KMS-11 (cell line): ENCODE measurements around the gene VAC14.

Experiments used
- H2AFZ ChIP-seq: fragments of 200-600 bp; sonication (generic); 2 replicates; pipeline ENCODE4 v1.6.1; 2016; ENCODE audit warnings: antibody characterized with exemption, mixed run types, low read depth
- H3K27ac ChIP-seq: fragments of 200-600 bp; sonication (generic); 2 replicates; pipeline ENCODE4 v1.6.1; 2016; ENCODE audit warnings: mild to moderate bottlenecking, mixed run types
- H3K27me3 ChIP-seq: fragments of 200-600 bp; sonication (generic); 2 replicates; pipeline ENCODE4 v1.6.1; 2017; ENCODE audit warnings: mild to moderate bottlenecking, low read depth, mixed run types, moderate library complexity; ENCODE audit not compliant: insufficient read depth
- H3K36me3 ChIP-seq: fragments of 200-600 bp; sonication (generic); 2 replicates; pipeline ENCODE4 v1.6.1; 2017; ENCODE audit warnings: mild to moderate bottlenecking, mixed run types; ENCODE audit not compliant: insufficient read depth
- H3K4me1 ChIP-seq: fragments of 200-600 bp; sonication (generic); 2 replicates; pipeline ENCODE4 v1.6.1; 2016; ENCODE audit warnings: mild to moderate bottlenecking, low read depth, mixed run types; ENCODE audit not compliant: poor library complexity, severe bottlenecking
- H3K4me2 ChIP-seq: fragments of 200-600 bp; sonication (generic); 2 replicates; pipeline ENCODE4 v1.7.0; 2016; ENCODE audit warnings: mild to moderate bottlenecking, mixed run types
- H3K4me3 ChIP-seq: fragments of 200-600 bp; sonication (generic); IDR thresholded peaks from 2 replicates; pipeline ENCODE4 v1.6.1; 2017; ENCODE audit warnings: low read depth, low read length, mixed read lengths; ENCODE audit not compliant: insufficient read depth
- H3K79me2 ChIP-seq: fragments of 200-600 bp; sonication (generic); 2 replicates; pipeline ENCODE4 v1.6.1; 2016; ENCODE audit warnings: low read depth, mixed run types; ENCODE audit not compliant: insufficient read depth
- H3K9ac ChIP-seq: fragments of 200-600 bp; sonication (generic); 2 replicates; pipeline ENCODE4 v1.6.1; 2016; ENCODE audit warnings: mild to moderate bottlenecking, mixed run types
- H4K20me1 ChIP-seq: fragments of 200-600 bp; sonication (generic); 2 replicates; pipeline ENCODE4 v1.6.1; 2016; ENCODE audit warnings: mild to moderate bottlenecking, mixed run types; ENCODE audit not compliant: insufficient read depth
- TF ChIP-seq, protein P1 (sequence below): fragments of 200-600 bp; sonication (generic); conservative IDR thresholded peaks from 2 replicates; pipeline ENCODE4 v1.6.1; 2017; ENCODE audit warnings: low read depth, mild to moderate bottlenecking, antibody characterized with exemption, low read length, moderate library complexity, mixed read lengths

Gene VAC14

DNA sequence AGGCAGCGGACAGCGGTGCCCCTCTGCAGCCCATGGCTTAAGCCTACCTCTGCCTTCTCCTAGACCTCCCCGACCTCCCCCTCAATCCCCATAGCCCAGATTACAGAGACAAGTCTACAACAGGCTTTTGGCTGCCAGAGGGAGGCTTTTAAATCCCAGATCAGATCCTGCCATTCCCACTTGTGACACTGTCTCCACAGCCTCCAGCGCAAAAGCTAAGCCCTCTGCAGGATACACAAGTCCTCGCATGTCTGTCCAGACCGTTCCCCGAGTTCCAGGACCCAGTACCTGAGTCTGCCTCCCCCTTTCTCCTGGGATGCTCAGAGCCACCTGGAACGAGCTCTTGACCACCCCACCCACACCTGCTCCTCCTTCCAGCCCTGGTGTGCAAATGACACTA lies 31.2 kb downstream of the VAC14 start:
- no peaks in the 10 kb centered on the region for H3K27me3 ChIP-seq
- no peak overlapping the region for H3K27ac ChIP-seq
- H3K4me2 ChIP-seq: no peak overlapping the region
- no peaks in the 10 kb centered on the region for H3K79me2 ChIP-seq
- no peaks in the 10 kb centered on the region for H3K36me3 ChIP-seq
- no peak overlapping the region for H2AFZ ChIP-seq
- H4K20me1 ChIP-seq: no peaks in the 10 kb centered on the region
- no peak overlapping the region for H3K9ac ChIP-seq
- H3K4me1 ChIP-seq: no peaks in the 10 kb centered on the region
- TF ChIP-seq, protein P1, sequence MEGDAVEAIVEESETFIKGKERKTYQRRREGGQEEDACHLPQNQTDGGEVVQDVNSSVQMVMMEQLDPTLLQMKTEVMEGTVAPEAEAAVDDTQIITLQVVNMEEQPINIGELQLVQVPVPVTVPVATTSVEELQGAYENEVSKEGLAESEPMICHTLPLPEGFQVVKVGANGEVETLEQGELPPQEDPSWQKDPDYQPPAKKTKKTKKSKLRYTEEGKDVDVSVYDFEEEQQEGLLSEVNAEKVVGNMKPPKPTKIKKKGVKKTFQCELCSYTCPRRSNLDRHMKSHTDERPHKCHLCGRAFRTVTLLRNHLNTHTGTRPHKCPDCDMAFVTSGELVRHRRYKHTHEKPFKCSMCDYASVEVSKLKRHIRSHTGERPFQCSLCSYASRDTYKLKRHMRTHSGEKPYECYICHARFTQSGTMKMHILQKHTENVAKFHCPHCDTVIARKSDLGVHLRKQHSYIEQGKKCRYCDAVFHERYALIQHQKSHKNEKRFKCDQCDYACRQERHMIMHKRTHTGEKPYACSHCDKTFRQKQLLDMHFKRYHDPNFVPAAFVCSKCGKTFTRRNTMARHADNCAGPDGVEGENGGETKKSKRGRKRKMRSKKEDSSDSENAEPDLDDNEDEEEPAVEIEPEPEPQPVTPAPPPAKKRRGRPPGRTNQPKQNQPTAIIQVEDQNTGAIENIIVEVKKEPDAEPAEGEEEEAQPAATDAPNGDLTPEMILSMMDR: no peak
- no peak overlapping the region for H3K4me3 ChIP-seq

DNA sequence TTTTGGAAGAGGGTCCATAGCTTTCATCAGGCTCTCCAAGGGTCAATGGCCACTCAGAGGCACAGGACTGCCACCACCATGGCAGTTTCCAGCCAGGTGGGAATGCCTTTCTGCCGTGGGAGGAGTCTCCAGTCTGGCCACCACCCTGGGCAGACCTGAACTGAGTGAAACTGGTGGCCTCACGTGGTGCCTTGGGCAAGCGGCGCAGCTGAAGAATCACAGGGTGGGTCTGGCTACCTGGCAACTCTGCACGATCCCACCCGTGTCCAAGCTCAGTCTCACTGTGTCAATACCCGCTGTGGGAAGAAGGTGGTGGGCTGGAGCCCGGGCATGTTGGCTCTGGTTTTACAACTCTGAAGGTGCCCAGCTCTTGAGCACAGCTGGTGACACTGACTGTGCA lies 31.8 kb downstream of the VAC14 start:
- no peak overlapping the region for H2AFZ ChIP-seq
- H3K4me2 ChIP-seq: no peak overlapping the region
- no peak overlapping the region for H3K4me3 ChIP-seq
- no peak overlapping the region for H3K27ac ChIP-seq
- no peaks in the 10 kb centered on the region for H3K79me2 ChIP-seq
- TF ChIP-seq, protein P1: no peak
- H4K20me1 ChIP-seq: no peaks in the 10 kb centered on the region
- H3K27me3 ChIP-seq: no peaks in the 10 kb centered on the region
- no peaks in the 10 kb centered on the region for H3K36me3 ChIP-seq
- H3K9ac ChIP-seq: no peak overlapping the region
- no peaks in the 10 kb centered on the region for H3K4me1 ChIP-seq

DNA sequence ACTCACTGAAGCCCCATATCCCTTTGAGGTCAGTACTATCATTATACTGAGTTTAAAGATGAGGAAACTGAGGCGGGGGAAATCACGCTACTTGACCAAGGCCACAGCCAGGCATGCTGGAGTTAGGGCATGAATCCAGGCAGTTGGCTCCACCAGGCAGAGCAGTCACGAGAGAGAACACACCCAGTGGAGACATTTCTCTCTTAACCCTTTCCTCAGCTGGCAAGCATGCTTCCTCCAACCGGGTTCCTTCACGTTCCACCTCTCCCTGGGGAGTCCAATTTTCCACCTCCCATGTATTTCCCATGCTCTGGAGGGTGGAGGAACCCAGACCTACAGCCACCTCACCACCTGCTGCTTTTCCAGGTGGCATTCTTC lies 32.8 kb downstream of the VAC14 start:
- TF ChIP-seq, protein P1: no peak
- H3K79me2 ChIP-seq: no peaks in the 10 kb centered on the region
- no peaks in the 10 kb centered on the region for H3K4me1 ChIP-seq
- no peaks in the 10 kb centered on the region for H3K36me3 ChIP-seq
- no peaks in the 10 kb centered on the region for H3K27me3 ChIP-seq
- no peak overlapping the region for H3K9ac ChIP-seq
- no peak overlapping the region for H3K4me3 ChIP-seq
- no peak overlapping the region for H2AFZ ChIP-seq
- H3K27ac ChIP-seq: no peak overlapping the region
- no peak overlapping the region for H3K4me2 ChIP-seq
- H4K20me1 ChIP-seq: no peaks in the 10 kb centered on the region

DNA sequence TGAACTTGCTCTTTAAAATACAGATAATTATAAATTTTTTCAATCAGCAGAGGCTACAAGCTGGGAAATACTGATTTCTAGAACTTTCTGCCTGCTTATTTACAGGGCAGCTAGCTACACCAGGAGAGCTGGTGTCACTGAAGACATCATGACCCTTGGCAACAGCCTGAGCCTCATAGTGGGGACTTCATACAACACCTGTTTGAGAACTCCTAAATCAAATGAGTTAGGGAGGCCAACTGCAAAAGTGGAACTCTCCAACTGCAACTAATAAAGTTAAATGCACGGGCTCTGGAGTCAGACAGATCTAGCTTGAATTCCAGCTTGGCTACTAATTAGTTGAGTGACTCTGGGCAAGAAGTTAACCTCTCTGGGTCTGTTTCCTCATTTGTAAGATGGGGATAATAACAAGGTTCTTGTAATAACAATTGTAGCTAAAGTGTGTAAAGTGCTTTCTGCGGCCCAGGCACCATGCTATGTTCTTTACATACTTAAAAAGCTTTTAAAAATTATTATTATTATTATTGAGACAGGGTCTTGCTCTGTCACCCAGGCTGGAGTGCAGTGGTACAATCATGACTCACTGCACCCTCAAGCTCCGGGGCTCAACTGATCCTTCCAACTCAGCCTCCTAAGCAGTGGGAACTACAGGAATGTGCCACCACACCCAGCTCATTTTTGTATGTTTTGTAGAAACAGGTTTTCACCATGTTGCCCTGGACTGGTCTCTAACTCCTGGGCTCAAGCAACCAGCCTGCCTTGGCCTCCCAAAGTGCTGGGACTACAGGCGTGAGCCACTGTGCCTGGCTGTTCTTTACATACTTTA lies 33.4 kb downstream of the VAC14 start:
- TF ChIP-seq, protein P1: no peak
- H2AFZ ChIP-seq: no peak overlapping the region
- H3K27ac ChIP-seq: no peak overlapping the region
- H3K4me2 ChIP-seq: no peak overlapping the region
- H3K36me3 ChIP-seq: no peaks in the 10 kb centered on the region
- H3K79me2 ChIP-seq: no peaks in the 10 kb centered on the region
- no peaks in the 10 kb centered on the region for H3K4me1 ChIP-seq
- no peaks in the 10 kb centered on the region for H4K20me1 ChIP-seq
- no peak overlapping the region for H3K9ac ChIP-seq
- no peaks in the 10 kb centered on the region for H3K27me3 ChIP-seq
- H3K4me3 ChIP-seq: no peak overlapping the region
